HEK293 (cell line): ENCODE data around the gene PRR3.

Experiments
- CTCF ChIA-PET: fragments of 350-600 bp; formaldehyde crosslinking; extraction: SDS; loops from one replicate; lab custom pipeline; 2021; ENCODE audit warnings: antibody characterized with exemption; lab: Yijun Ruan, JAX
- POLR2A ChIA-PET: fragments of 300-600 bp; formaldehyde crosslinking; extraction: SDS; loops from one replicate; lab custom pipeline; 2020; ENCODE audit warnings: antibody characterized with exemption, inconsistent platforms; lab: Yijun Ruan, JAX
- H3K27ac ChIP-seq: fragments of 200-500 bp; sonication (Bioruptor generic); 2 replicates; pipeline ENCODE4 v1.5.1; 2014; ENCODE audit warnings: low read depth, low read length, control low read depth, inconsistent platforms; ENCODE audit errors: extremely low read depth
- H3K36me3 ChIP-seq, 2 experiments: fragments of 200-500 bp in 1 of 2; sonication (Bioruptor generic) in 1 of 2; 1 replicate in 1 of 2; 2 replicates in 1 of 2; pipeline ENCODE4 v1.5.1; 2014 to 2017; ENCODE audit warnings: inconsistent platforms in 2 of 2, low read length in 2 of 2; ENCODE audit not compliant: control insufficient read depth in 2 of 2, insufficient read depth in 1 of 2
- H3K4me1 ChIP-seq: fragments of 200-500 bp; sonication (Bioruptor generic); 2 replicates; pipeline ENCODE4 v1.5.1; 2014; ENCODE audit warnings: mild to moderate bottlenecking, low read length, inconsistent platforms; ENCODE audit not compliant: control insufficient read depth, insufficient read depth
- H3K4me3 ChIP-seq: 2 replicates; pipeline ENCODE4 v1.5.1; 2011; ENCODE audit warnings: low read depth, mild to moderate bottlenecking, control low read depth, low read length, moderate library complexity
- H3K9me3 ChIP-seq: fragments of 200-500 bp; sonication (Bioruptor generic); 2 replicates; pipeline ENCODE4 v1.5.1; 2014; ENCODE audit warnings: low read depth, low read length, inconsistent platforms; ENCODE audit not compliant: control insufficient read depth, insufficient read depth
- HOXC10 ChIP-seq: sonication (generic); formaldehyde crosslinking; IDR thresholded peaks from 2 replicates; pipeline ENCODE4 v1.8.1; 2023; ENCODE audit warnings: mild to moderate bottlenecking, missing genetic modification reagents
- OSR2 ChIP-seq: fragments of 450-650 bp; formaldehyde crosslinking; IDR thresholded peaks from 2 replicates; pipeline ENCODE4 v1.5.1; 2016; ENCODE audit warnings: missing biosample characterization, missing genetic modification characterization
- OVOL3 ChIP-seq: fragments of 450-650 bp; formaldehyde crosslinking; IDR thresholded peaks from 2 replicates; pipeline ENCODE4 v1.5.1; 2016; ENCODE audit warnings: missing biosample characterization, missing genetic modification characterization
- SETDB1 ChIP-seq: IDR thresholded peaks from one replicate; pipeline ENCODE4 v1.6.1; 2017; ENCODE audit warnings: mild to moderate bottlenecking, low read length, moderate library complexity, mixed read lengths; ENCODE audit not compliant: insufficient read length
- YY1 ChIP-seq: fragments of 450-650 bp; formaldehyde crosslinking; IDR thresholded peaks from 2 replicates; pipeline ENCODE4 v1.5.1; 2018; ENCODE audit warnings: missing biosample characterization, missing genetic modification characterization
- ZBTB7A ChIP-seq: fragments of 450-650 bp; formaldehyde crosslinking; IDR thresholded peaks from 2 replicates; pipeline ENCODE4 v1.5.1; 2016; ENCODE audit warnings: low read depth, missing biosample characterization, missing genetic modification characterization
- ZNF121 ChIP-seq: fragments of 450-650 bp; formaldehyde crosslinking; IDR thresholded peaks from 2 replicates; pipeline ENCODE4 v1.5.1; 2016; ENCODE audit warnings: missing biosample characterization, missing genetic modification characterization
- ZNF140 ChIP-seq: fragments of 450-650 bp; formaldehyde crosslinking; IDR thresholded peaks from 2 replicates; pipeline ENCODE4 v1.5.1; 2016; ENCODE audit warnings: missing biosample characterization, missing genetic modification characterization
- ZNF16 ChIP-seq: fragments of 450-650 bp; formaldehyde crosslinking; IDR thresholded peaks from 2 replicates; pipeline ENCODE4 v1.5.1; 2016; ENCODE audit warnings: low read depth, missing biosample characterization, missing genetic modification characterization
- ZNF169 ChIP-seq: fragments of 450-650 bp; formaldehyde crosslinking; IDR thresholded peaks from 2 replicates; pipeline ENCODE4 v1.5.1; 2016; ENCODE audit warnings: missing biosample characterization, missing genetic modification characterization
- ZNF221 ChIP-seq: fragments of 450-650 bp; formaldehyde crosslinking; IDR thresholded peaks from 2 replicates; pipeline ENCODE4 v1.5.1; 2017; ENCODE audit warnings: missing biosample characterization, missing genetic modification characterization, borderline replicate concordance
- ZNF274 ChIP-seq, 2 experiments: fragments of 200-500 bp in 1 of 2; fragments of 450-650 bp in 1 of 2; sonication (Bioruptor generic) in 1 of 2; formaldehyde crosslinking in 1 of 2; IDR thresholded peaks; 2 replicates each; pipeline versions ENCODE4 v1.5.1 to v1.6.1; 2014 to 2016; ENCODE audit warnings: borderline replicate concordance in 1 of 2, inconsistent platforms in 1 of 2, low read length in 1 of 2, missing biosample characterization in 1 of 2, missing genetic modification characterization in 1 of 2
- ZNF423 ChIP-seq: fragments of 450-650 bp; formaldehyde crosslinking; IDR thresholded peaks from 2 replicates; pipeline ENCODE4 v1.5.1; 2016; ENCODE audit warnings: missing biosample characterization, missing genetic modification characterization
- ZNF544 ChIP-seq: fragments of 450-650 bp; formaldehyde crosslinking; IDR thresholded peaks from 2 replicates; pipeline ENCODE4 v1.5.0; 2017; ENCODE audit warnings: missing biosample characterization, missing genetic modification characterization
- ZNF610 ChIP-seq: fragments of 450-650 bp; formaldehyde crosslinking; IDR thresholded peaks from 2 replicates; pipeline ENCODE4 v1.5.1; 2016; ENCODE audit warnings: missing biosample characterization, missing genetic modification characterization, borderline replicate concordance
- ZNF629 ChIP-seq: fragments of 450-650 bp; formaldehyde crosslinking; IDR thresholded peaks from 2 replicates; pipeline ENCODE4 v1.5.1; 2017; ENCODE audit warnings: missing biosample characterization, missing genetic modification characterization
- ZNF658 ChIP-seq: fragments of 450-650 bp; formaldehyde crosslinking; IDR thresholded peaks from 2 replicates; pipeline ENCODE4; 2016; ENCODE audit warnings: missing biosample characterization, missing genetic modification characterization
- ZNF660 ChIP-seq: fragments of 450-650 bp; IDR thresholded peaks from 2 replicates; pipeline ENCODE4 v1.5.1; 2018; ENCODE audit warnings: missing biosample characterization, mild to moderate bottlenecking, missing genetic modification characterization
- ZNF664 ChIP-seq: fragments of 450-650 bp; formaldehyde crosslinking; IDR thresholded peaks from 2 replicates; pipeline ENCODE4 v1.5.1; 2016; ENCODE audit warnings: missing biosample characterization, missing genetic modification characterization
- ZNF768 ChIP-seq: fragments of 450-650 bp; formaldehyde crosslinking; IDR thresholded peaks from 2 replicates; pipeline ENCODE4 v1.5.1; 2018; ENCODE audit warnings: missing biosample characterization, mild to moderate bottlenecking, missing genetic modification characterization
- ZNF785 ChIP-seq: fragments of 450-650 bp; formaldehyde crosslinking; IDR thresholded peaks from 2 replicates; pipeline ENCODE4 v1.5.1; 2016; ENCODE audit warnings: missing biosample characterization, missing genetic modification characterization
- ZNF791 ChIP-seq: fragments of 450-650 bp; formaldehyde crosslinking; IDR thresholded peaks from 2 replicates; pipeline ENCODE4 v1.5.1; 2016; ENCODE audit warnings: missing biosample characterization, missing genetic modification characterization
- ZSCAN16 ChIP-seq: fragments of 450-650 bp; formaldehyde crosslinking; IDR thresholded peaks from 2 replicates; pipeline ENCODE4 v1.5.1; 2016; ENCODE audit warnings: missing biosample characterization, missing genetic modification characterization
- ZSCAN23 ChIP-seq: fragments of 450-650 bp; formaldehyde crosslinking; IDR thresholded peaks from 2 replicates; pipeline ENCODE4 v1.5.1; 2016; ENCODE audit warnings: missing biosample characterization, missing genetic modification characterization
- TF ChIP-seq, protein P1 (sequence below): fragments of 450-650 bp; formaldehyde crosslinking; IDR thresholded peaks from 2 replicates; pipeline ENCODE4 v1.5.1; 2016; ENCODE audit warnings: missing biosample characterization, missing genetic modification characterization
- TF ChIP-seq, protein P2 (sequence below): fragments of 450-650 bp; formaldehyde crosslinking; IDR thresholded peaks from 2 replicates; pipeline ENCODE4 v1.5.1; 2016; ENCODE audit warnings: missing biosample characterization, missing genetic modification characterization, borderline replicate concordance
- TF ChIP-seq, protein P3 (sequence below): sonication (generic); formaldehyde crosslinking; IDR thresholded peaks from 2 replicates; pipeline ENCODE4 v1.8.1; 2022; ENCODE audit warnings: mild to moderate bottlenecking, moderate library complexity, missing genetic modification reagents

PRR3 gene

DNA sequence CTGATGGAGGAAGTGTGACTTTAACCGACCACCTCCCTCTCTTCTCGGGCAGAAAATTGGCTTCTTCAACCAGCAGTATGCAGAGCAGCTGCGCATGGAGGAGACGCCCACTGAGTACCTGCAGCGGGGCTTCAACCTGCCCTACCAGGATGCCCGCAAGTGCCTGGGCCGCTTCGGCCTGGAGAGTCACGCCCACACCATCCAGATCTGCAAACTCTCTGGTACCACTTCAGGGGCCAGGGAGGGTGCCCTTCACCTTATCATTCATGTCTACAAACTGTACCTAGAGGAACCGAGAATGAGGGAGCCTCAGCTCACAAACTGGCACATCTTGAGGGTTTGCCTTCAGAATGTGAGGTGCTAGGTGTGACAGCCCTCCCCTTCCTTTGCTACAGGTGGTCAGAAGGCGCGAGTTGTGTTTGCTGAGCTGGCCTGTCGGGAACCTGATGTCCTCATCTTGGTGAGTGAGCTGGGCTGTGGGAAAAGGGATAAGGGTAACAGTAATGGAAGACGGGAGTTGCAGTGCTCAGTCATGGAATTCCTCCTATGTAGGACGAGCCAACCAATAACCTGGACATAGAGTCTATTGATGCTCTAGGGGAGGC lies 32.8 kb downstream of the PRR3 start:
- Histone ChIP-seq H3K9me3 (no peaks in the 10 kb centered on the region), H3K4me3 (no peak overlapping the region), H3K36me3 (peaks cover 84 to 97% of the 10 kb centered on the region in 2 experiments), H3K27ac (no peak overlapping the region), H3K4me1 (no peaks in the 10 kb centered on the region)
- POLR2A ChIA-PET, result interaction anchor here (1.6 to 2.0 kb wide), 2 partner anchors 11 to 23 kb away, joined by 5 to 7 read pairs; no protein-coding TSS in a partner anchor
- CTCF ChIA-PET, result interaction anchor here (0.5 to 0.7 kb wide), 3 partner anchors 16 to 163 kb away, joined by 3 read pairs; no protein-coding TSS in a partner anchor
- no peak for TF ChIP-seq ZNF140 (tag by site-specific recombination)
- TF ChIP-seq, protein P1, sequence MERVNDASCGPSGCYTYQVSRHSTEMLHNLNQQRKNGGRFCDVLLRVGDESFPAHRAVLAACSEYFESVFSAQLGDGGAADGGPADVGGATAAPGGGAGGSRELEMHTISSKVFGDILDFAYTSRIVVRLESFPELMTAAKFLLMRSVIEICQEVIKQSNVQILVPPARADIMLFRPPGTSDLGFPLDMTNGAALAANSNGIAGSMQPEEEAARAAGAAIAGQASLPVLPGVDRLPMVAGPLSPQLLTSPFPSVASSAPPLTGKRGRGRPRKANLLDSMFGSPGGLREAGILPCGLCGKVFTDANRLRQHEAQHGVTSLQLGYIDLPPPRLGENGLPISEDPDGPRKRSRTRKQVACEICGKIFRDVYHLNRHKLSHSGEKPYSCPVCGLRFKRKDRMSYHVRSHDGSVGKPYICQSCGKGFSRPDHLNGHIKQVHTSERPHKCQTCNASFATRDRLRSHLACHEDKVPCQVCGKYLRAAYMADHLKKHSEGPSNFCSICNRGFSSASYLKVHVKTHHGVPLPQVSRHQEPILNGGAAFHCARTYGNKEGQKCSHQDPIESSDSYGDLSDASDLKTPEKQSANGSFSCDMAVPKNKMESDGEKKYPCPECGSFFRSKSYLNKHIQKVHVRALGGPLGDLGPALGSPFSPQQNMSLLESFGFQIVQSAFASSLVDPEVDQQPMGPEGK, result no peak
- TF ChIP-seq ZNF169 (tag by site-specific recombination), result no peak
- TF ChIP-seq SETDB1, result no peak
- TF ChIP-seq ZNF274 (IDR thresholded peaks at IDR 0.05; ENCODE audit: low read length), result no peak
- no peak for TF ChIP-seq ZNF274 (tag by site-specific recombination; IDR thresholded peaks at IDR 0.05; ENCODE audit: borderline replicate concordance)
- TF ChIP-seq ZNF121, result no peak
- no peak for TF ChIP-seq ZNF629 (tag by site-specific recombination)
- no peak for TF ChIP-seq OSR2 (tag by site-specific recombination)
- no peak for TF ChIP-seq ZNF660 (tag by site-specific recombination)
- no peak for TF ChIP-seq ZNF791 (tag by site-specific recombination)
- no peak for TF ChIP-seq ZNF785 (tag by site-specific recombination)
- TF ChIP-seq HOXC10 (CRISPR knock-in tag), result no peak
- TF ChIP-seq ZNF423 (tag by site-specific recombination), result no peak
- TF ChIP-seq ZNF16 (tag by site-specific recombination), result no peak
- TF ChIP-seq OVOL3 (tag by site-specific recombination), result no peak
- TF ChIP-seq ZNF610 (tag by site-specific recombination), result no peak
- TF ChIP-seq ZNF221, result no peak

DNA sequence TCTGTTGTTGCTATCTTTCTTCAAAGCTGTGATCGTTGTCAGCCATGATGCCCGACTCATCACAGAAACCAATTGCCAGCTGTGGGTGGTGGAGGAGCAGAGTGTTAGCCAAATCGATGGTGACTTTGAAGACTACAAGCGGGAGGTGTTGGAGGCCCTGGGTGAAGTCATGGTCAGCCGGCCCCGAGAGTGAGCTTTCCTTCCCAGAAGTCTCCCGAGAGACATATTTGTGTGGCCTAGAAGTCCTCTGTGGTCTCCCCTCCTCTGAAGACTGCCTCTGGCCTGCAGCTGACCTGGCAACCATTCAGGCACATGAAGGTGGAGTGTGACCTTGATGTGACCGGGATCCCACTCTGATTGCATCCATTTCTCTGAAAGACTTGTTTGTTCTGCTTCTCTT lies 33.4 kb downstream of the PRR3 start:
- peaks cover 77 to 95% of the 10 kb centered on the region in 2 experiments for H3K36me3 ChIP-seq
- no peak for TF ChIP-seq ZNF658 (tag by site-specific recombination)
- no peak for TF ChIP-seq ZSCAN23 (tag by site-specific recombination)
- TF ChIP-seq ZNF544, result no peak
- no peak for TF ChIP-seq YY1 (tag by site-specific recombination)
- TF ChIP-seq, protein P2, sequence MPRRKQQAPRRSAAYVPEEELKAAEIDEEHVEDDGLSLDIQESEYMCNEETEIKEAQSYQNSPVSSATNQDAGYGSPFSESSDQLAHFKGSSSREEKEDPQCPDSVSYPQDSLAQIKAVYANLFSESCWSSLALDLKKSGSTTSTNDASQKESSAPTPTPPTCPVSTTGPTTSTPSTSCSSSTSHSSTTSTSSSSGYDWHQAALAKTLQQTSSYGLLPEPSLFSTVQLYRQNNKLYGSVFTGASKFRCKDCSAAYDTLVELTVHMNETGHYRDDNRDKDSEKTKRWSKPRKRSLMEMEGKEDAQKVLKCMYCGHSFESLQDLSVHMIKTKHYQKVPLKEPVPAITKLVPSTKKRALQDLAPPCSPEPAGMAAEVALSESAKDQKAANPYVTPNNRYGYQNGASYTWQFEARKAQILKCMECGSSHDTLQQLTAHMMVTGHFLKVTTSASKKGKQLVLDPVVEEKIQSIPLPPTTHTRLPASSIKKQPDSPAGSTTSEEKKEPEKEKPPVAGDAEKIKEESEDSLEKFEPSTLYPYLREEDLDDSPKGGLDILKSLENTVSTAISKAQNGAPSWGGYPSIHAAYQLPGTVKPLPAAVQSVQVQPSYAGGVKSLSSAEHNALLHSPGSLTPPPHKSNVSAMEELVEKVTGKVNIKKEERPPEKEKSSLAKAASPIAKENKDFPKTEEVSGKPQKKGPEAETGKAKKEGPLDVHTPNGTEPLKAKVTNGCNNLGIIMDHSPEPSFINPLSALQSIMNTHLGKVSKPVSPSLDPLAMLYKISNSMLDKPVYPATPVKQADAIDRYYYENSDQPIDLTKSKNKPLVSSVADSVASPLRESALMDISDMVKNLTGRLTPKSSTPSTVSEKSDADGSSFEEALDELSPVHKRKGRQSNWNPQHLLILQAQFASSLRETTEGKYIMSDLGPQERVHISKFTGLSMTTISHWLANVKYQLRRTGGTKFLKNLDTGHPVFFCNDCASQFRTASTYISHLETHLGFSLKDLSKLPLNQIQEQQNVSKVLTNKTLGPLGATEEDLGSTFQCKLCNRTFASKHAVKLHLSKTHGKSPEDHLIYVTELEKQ (tag by site-specific recombination), result no peak
- no peak for TF ChIP-seq ZSCAN16 (tag by site-specific recombination)
- TF ChIP-seq, protein P3, sequence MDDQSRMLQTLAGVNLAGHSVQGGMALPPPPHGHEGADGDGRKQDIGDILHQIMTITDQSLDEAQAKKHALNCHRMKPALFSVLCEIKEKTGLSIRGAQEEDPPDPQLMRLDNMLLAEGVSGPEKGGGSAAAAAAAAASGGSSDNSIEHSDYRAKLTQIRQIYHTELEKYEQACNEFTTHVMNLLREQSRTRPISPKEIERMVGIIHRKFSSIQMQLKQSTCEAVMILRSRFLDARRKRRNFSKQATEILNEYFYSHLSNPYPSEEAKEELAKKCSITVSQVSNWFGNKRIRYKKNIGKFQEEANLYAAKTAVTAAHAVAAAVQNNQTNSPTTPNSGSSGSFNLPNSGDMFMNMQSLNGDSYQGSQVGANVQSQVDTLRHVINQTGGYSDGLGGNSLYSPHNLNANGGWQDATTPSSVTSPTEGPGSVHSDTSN, result no peak
- TF ChIP-seq ZBTB7A (tag by site-specific recombination), result no peak
- TF ChIP-seq SETDB1, result no peak
- no peak for TF ChIP-seq ZNF768 (tag by site-specific recombination)
- no peak for TF ChIP-seq ZNF664 (tag by site-specific recombination)
- TF ChIP-seq, protein P1, result no peak

More for the DNA sequence above, 33.4 kb downstream of the PRR3 start:
- CTCF ChIA-PET, result interaction anchor here (0.6 to 1.2 kb wide), 5 partner anchors 15 to 164 kb away, joined by 3 to 7 read pairs (median 3); no protein-coding TSS in a partner anchor
- no peak overlapping the region for H3K4me3 ChIP-seq
- H3K27ac ChIP-seq, result no peak overlapping the region
- POLR2A ChIA-PET, result interaction anchor here (1.2 to 2.0 kb wide), 4 partner anchors 10 to 25 kb away, joined by 3 to 7 read pairs (median 4); partner anchors contain the start of gene ABCF1
- H3K9me3 ChIP-seq, result no peaks in the 10 kb centered on the region
- H3K4me1 ChIP-seq, result no peaks in the 10 kb centered on the region
